H1 (cell line): ENCODE data around the gene MS4A5. TPM values are rescaled to one million over a fixed set of nuclear protein-coding genes. Genes with fewer than 3 reads are reported as not detected.

ENCODE experiments used
- CTCF ChIA-PET: fragments of 300-600 bp; sonication (Branson Sonifier 250); formaldehyde crosslinking; loops from one replicate; lab custom pipeline; 2021; ENCODE audit not compliant: partially characterized antibody; lab: Charles Lee
- POLR2A ChIA-PET: fragments of 300-600 bp; sonication (Branson Sonifier 250); formaldehyde crosslinking; loops from one replicate; lab custom pipeline; 2021; ENCODE audit warnings: inconsistent platforms; ENCODE audit not compliant: partially characterized antibody; lab: Charles Lee
- DNase-seq, 2 experiments: peaks; one replicate each; pipeline versions ENCODE4 v3.0.0 to v3.0.0-alpha.2; 2010 to 2022; ENCODE audit warnings: low spot score in 2 of 2, low read depth in 1 of 2, mixed read lengths in 1 of 2
- FAIRE-seq: peaks from 2 replicates; lab custom pipeline; 2011; peaks lifted over from hg19 to GRCh38; lab: Jason Lieb, UNC
- H2AFZ ChIP-seq: 2 replicates; pipeline ENCODE4 v1.8.1; 2012; ENCODE audit warnings: low read length, inconsistent platforms
- H2AK5ac ChIP-seq: 2 replicates; pipeline ENCODE4 v1.6.1; 2013; ENCODE audit warnings: low read depth, low read length
- H2BK120ac ChIP-seq: replicated peaks from 2 replicates; pipeline ENCODE3; 2013; ENCODE audit warnings: low read depth, low read length, inconsistent platforms
- H2BK12ac ChIP-seq: 2 replicates; pipeline ENCODE4 v1.6.1; 2013; ENCODE audit warnings: low read depth, low read length
- H2BK15ac ChIP-seq: 2 replicates; pipeline ENCODE4 v1.6.1; 2013; ENCODE audit warnings: low read length
- H2BK20ac ChIP-seq: 2 replicates; pipeline ENCODE4 v1.6.1; 2013; ENCODE audit warnings: low read length
- H2BK5ac ChIP-seq: 2 replicates; pipeline ENCODE4 v1.6.1; 2013; ENCODE audit warnings: low read depth, low read length
- H3K14ac ChIP-seq: 2 replicates; pipeline ENCODE4 v1.6.1; 2013; ENCODE audit warnings: inconsistent platforms; ENCODE audit not compliant: insufficient read length
- H3K18ac ChIP-seq: 2 replicates; pipeline ENCODE4 v1.6.1; 2013; ENCODE audit warnings: low read length; ENCODE audit errors: extremely low read depth
- H3K23ac ChIP-seq: 2 replicates; pipeline ENCODE4 v1.6.1; 2013; ENCODE audit warnings: inconsistent platforms; ENCODE audit not compliant: insufficient read length
- H3K23me2 ChIP-seq: 2 replicates; pipeline ENCODE4 v1.6.1; 2013; ENCODE audit warnings: low read depth, low read length
- H3K27ac ChIP-seq: 2 replicates; pipeline ENCODE4 v1.6.1; 2011; ENCODE audit warnings: low read depth, low read length, inconsistent platforms
- H3K27me3 ChIP-seq, 4 experiments: replicated peaks in 1 of 4; 1 replicate in 1 of 4; 2 replicates in 3 of 4; pipeline versions ENCODE4 v1.6.1 to v1.8.1; 2011 to 2013; ENCODE audit warnings: low read length in 3 of 4, mild to moderate bottlenecking in 3 of 4, inconsistent platforms in 2 of 4, mixed read lengths in 2 of 4, moderate library complexity in 1 of 4; ENCODE audit not compliant: control insufficient read depth in 3 of 4, insufficient read depth in 3 of 4; ENCODE audit errors: extremely low read depth in 1 of 4
- H3K36me3 ChIP-seq, 4 experiments: 2 replicates each; pipeline versions ENCODE4 v1.6.1 to v1.8.1; 2011 to 2013; ENCODE audit warnings: mild to moderate bottlenecking in 4 of 4, low read length in 3 of 4, moderate library complexity in 2 of 4, control low read depth in 1 of 4, inconsistent platforms in 1 of 4; ENCODE audit not compliant: insufficient read depth in 4 of 4, control insufficient read depth in 2 of 4
- H3K4ac ChIP-seq: replicated peaks from 2 replicates; pipeline ENCODE3; 2013; ENCODE audit warnings: low read length, low read depth, mixed read lengths, inconsistent platforms; ENCODE audit not compliant: insufficient read length
- H3K4me1 ChIP-seq, 4 experiments: replicated peaks in 1 of 4; 1 replicate in 1 of 4; 2 replicates in 3 of 4; pipeline versions ENCODE4 v1.6.1 to v1.8.1; 2011 to 2013; ENCODE audit warnings: low read length in 3 of 4, inconsistent platforms in 2 of 4, mixed read lengths in 1 of 4; ENCODE audit not compliant: insufficient read depth in 4 of 4, control insufficient read depth in 3 of 4
- H3K4me2 ChIP-seq, 2 experiments: 2 replicates each; pipeline versions ENCODE4 v1.6.1 to v1.8.1; 2011 to 2013; ENCODE audit warnings: low read depth in 2 of 2, low read length in 2 of 2, control low read depth in 1 of 2, inconsistent platforms in 1 of 2, mild to moderate bottlenecking in 1 of 2; ENCODE audit not compliant: insufficient read depth in 1 of 2
- H3K4me3 ChIP-seq, 4 experiments: fragments of 200-600, 300-600 bp in 1 of 4; sonication (generic), shearing (Covaris generic), sonication (Bioruptor Twin) in 1 of 4; 2 replicates each; pipeline versions ENCODE4 v1.5.1 to v1.8.1; 2011 to 2016; ENCODE audit warnings: low read length in 4 of 4, low read depth in 3 of 4, control low read depth in 2 of 4, inconsistent platforms in 2 of 4, mild to moderate bottlenecking in 2 of 4, mixed read lengths in 1 of 4, moderate library complexity in 1 of 4; ENCODE audit not compliant: insufficient read depth in 2 of 4; ENCODE audit errors: extremely low read depth in 1 of 4
- H3K56ac ChIP-seq: replicated peaks from 2 replicates; pipeline ENCODE3; 2013; ENCODE audit warnings: low read depth, mild to moderate bottlenecking, mixed read lengths, low read length, inconsistent platforms; ENCODE audit not compliant: insufficient read length
- H3K79me1 ChIP-seq: 2 replicates; pipeline ENCODE4 v1.6.1; 2013; ENCODE audit warnings: low read depth, low read length, control low read depth
- H3K79me2 ChIP-seq, 2 experiments: 2 replicates each; pipeline versions ENCODE4 v1.6.1 to v1.8.1; 2012 to 2013; ENCODE audit warnings: low read length in 2 of 2, mild to moderate bottlenecking in 2 of 2, inconsistent platforms in 1 of 2; ENCODE audit not compliant: insufficient read depth in 2 of 2, control insufficient read depth in 1 of 2
- H3K9ac ChIP-seq, 4 experiments: replicated peaks in 1 of 4; 1 replicate in 1 of 4; 2 replicates in 3 of 4; pipeline versions ENCODE4 v1.6.1 to v1.8.1; 2011 to 2013; ENCODE audit warnings: low read depth in 3 of 4, low read length in 3 of 4, control low read depth in 2 of 4, mild to moderate bottlenecking in 2 of 4, moderate library complexity in 2 of 4, inconsistent platforms in 1 of 4; ENCODE audit errors: extremely low read depth in 1 of 4
- H3K9me3 ChIP-seq, 2 experiments: 2 replicates each; pipeline versions ENCODE4 v1.6.1 to v1.8.1; 2012 to 2013; ENCODE audit warnings: mild to moderate bottlenecking in 2 of 2, moderate library complexity in 2 of 2, control low read depth in 1 of 2, inconsistent platforms in 1 of 2, low read depth in 1 of 2, low read length in 1 of 2, mixed read lengths in 1 of 2; ENCODE audit not compliant: insufficient read depth in 2 of 2
- H4K20me1 ChIP-seq, 2 experiments: replicated peaks in 1 of 2; 2 replicates each; pipeline versions ENCODE3 to v1.8.1; 2011 to 2013; ENCODE audit warnings: inconsistent platforms in 2 of 2, low read length in 2 of 2, mild to moderate bottlenecking in 1 of 2; ENCODE audit not compliant: insufficient read depth in 2 of 2, control insufficient read depth in 1 of 2
- H4K5ac ChIP-seq: 2 replicates; pipeline ENCODE4 v1.6.1; 2013; ENCODE audit warnings: low read length, low read depth, mixed read lengths, inconsistent platforms; ENCODE audit not compliant: insufficient read length
- H4K8ac ChIP-seq: 2 replicates; pipeline ENCODE4 v1.8.0; 2013; ENCODE audit warnings: mild to moderate bottlenecking, moderate library complexity, low read length, inconsistent platforms; ENCODE audit not compliant: insufficient read depth; ENCODE audit errors: extremely low read depth
- H4K91ac ChIP-seq: replicated peaks from 2 replicates; pipeline ENCODE3; 2013; ENCODE audit warnings: low read length, mixed read lengths, inconsistent platforms; ENCODE audit not compliant: insufficient read length
- CHD1 ChIP-seq: IDR thresholded peaks from 2 replicates; pipeline ENCODE4 v1.6.1; 2012; ENCODE audit warnings: low read depth, low read length, improper control_type of control experiment
- EZH2 ChIP-seq: fragments of 200-600 bp; sonication (generic); IDR thresholded peaks from 2 replicates; pipeline ENCODE4 v1.7.1; 2012; ENCODE audit warnings: low read depth, mild to moderate bottlenecking, moderate library complexity, low read length, inconsistent platforms; ENCODE audit not compliant: severe bottlenecking
- GABPA ChIP-seq: IDR thresholded peaks from 2 replicates; pipeline ENCODE4 v1.6.1; 2011; ENCODE audit warnings: mild to moderate bottlenecking, low read length, moderate library complexity, borderline replicate concordance; ENCODE audit not compliant: insufficient read depth
- PHF8 ChIP-seq: fragments of 200-600 bp; sonication (generic); conservative IDR thresholded peaks from 2 replicates; pipeline ENCODE4 v1.7.1; 2012; ENCODE audit warnings: low read depth, mild to moderate bottlenecking, inconsistent platforms, low read length, moderate library complexity
- RBBP5 ChIP-seq: IDR thresholded peaks from 2 replicates; pipeline ENCODE4 v1.7.1; 2012; ENCODE audit warnings: low read depth, mild to moderate bottlenecking, inconsistent platforms, low read length, moderate library complexity, borderline replicate concordance
- ZNF274 ChIP-seq: IDR thresholded peaks from 2 replicates; pipeline ENCODE4 v1.7.0; 2012; ENCODE audit warnings: low read length, borderline replicate concordance; ENCODE audit errors: extremely low read depth
- WGBS, 2 experiments: shearing (Covaris generic) in 1 of 2; methylation state at CpG; one replicate each; pipeline versions ENCODE4 v1.1.6 to v1.1.7; 2013 to 2015; ENCODE audit warnings: low lambda C conversion rate in 2 of 2, mixed read lengths in 2 of 2, inconsistent platforms in 1 of 2, low coverage in 1 of 2, missing lambda C conversion rate in 1 of 2; ENCODE audit not compliant: insufficient replicate concordance in 2 of 2, insufficient coverage in 1 of 2, insufficient read length in 1 of 2; ENCODE audit errors: extremely low coverage in 1 of 2, missing lambda C conversion rate in 1 of 2; 5-methylcytosine and 5-hydroxymethylcytosine counted together
- polyA plus RNA-seq, 7 experiments: library from polyadenylated mRNA; depleted of rRNA in 3 of 7; stranded (reverse) in 5 of 7; unstranded in 2 of 7; fragments of >200 nt in 5 of 7; fragments of 200-250 nt in 2 of 7; gene quantifications; 1 replicate in 5 of 7; 2 replicates in 1 of 7; 4 replicates in 1 of 7; pipeline versions ENCODE4 v1.2.1 to v1.2.3, GENCODE V29; 2011 to 2013; ENCODE audit warnings: missing spikeins in 2 of 7, mixed read lengths in 2 of 7
- total RNA-seq: library from RNA; stranded (reverse); fragmentation: NEBNext Ultra II Directional; extraction: Animal tissue kit (Norgen Biotek cat#: 25700); gene quantifications from 2 replicates; pipeline ENCODE4 v1.2.1, GENCODE V29; 2021

MS4A5 gene
- total and polyA plus RNA-seq, 2 of the 8 experiments (the other 6 are each of a cell fraction or from before 2014, with no cell fraction given), result not detected

DNA sequence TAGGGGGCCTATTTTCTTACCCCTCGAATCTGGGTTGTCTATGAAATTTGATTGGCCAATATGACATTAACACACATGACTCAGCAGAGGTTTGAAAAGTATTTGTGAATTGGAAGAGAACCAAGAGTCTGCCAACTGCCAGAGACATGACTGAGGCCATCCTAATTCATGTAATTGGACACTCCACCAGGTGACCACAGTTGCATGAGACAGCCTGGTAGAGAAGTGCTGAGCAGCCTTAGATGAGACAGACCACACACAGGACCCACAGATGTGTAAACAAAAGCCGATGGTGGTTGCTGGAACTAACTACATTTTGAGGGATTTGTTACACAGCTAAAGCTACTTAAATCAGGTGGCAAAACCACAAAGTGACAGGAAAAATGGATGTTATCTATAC lies 855 bp upstream of the MS4A5 start:
- Histone ChIP-seq H3K79me1 (no peaks in the 10 kb centered on the region), H2BK120ac (no peak overlapping the region), H2AK5ac (no peak overlapping the region), H3K79me2 (no peaks in the 10 kb centered on the region), H2BK12ac (no peak overlapping the region), H3K9ac (no peak overlapping the region), H3K4ac (no peak overlapping the region), H3K36me3 (no peaks in the 10 kb centered on the region), H3K18ac (no peak overlapping the region), H3K4me3 (no peak overlapping the region), H3K23me2 (no peaks in the 10 kb centered on the region), H3K14ac (no peak overlapping the region), H3K4me1 (peaks cover 0 to 1% (median 0%) of the 10 kb centered on the region in 4 experiments; a peak in 1 of 7 replicates), H2BK15ac (no peak overlapping the region), H3K27me3 (no peaks in the 10 kb centered on the region), H2BK5ac (no peak overlapping the region), H2AFZ (no peak overlapping the region), H3K9me3 (no peaks in the 10 kb centered on the region), H4K5ac (no peak overlapping the region), H4K91ac (no peak overlapping the region), H2BK20ac (no peak overlapping the region), H3K27ac (no peak overlapping the region), H3K56ac (no peak overlapping the region), H3K23ac (no peak overlapping the region), H3K4me2 (no peak overlapping the region), H4K20me1 (no peaks in the 10 kb centered on the region), H4K8ac (no peak overlapping the region)
- DNase-seq (no peak), FAIRE-seq (no peak)
- TF ChIP-seq CHD1 (no peak), RBBP5 (no peak), EZH2 (no peak), GABPA (no peak), ZNF274 (no peak), PHF8 (no peak)
- ChIA-PET CTCF (interaction anchor here (0.6 kb wide), 1 partner anchor 10 kb away, joined by 3 read pairs; no protein-coding TSS in a partner anchor), POLR2A (no interaction called here)
- WGBS, 2 experiments, result 95% methylated on average over 2 of the region's 2 CpGs; no CpG with 5 or more reads in 1 of the 2 experiments
